Measurements from ENCODE around the gene NAGS. TPM values are rescaled to one million over a fixed set of nuclear protein-coding genes. Genes with fewer than 3 reads are reported as not detected.

Gene NAGS
- total and polyA plus RNA-seq, 5 donors from 2014 or later = 0.39 to 1.9 (median 1.3) TPM

- H3K4me3 Mint-ChIP-seq = peak overlapping the region; percentile 91 to 94 (median 92)
- peaks cover 0 to 33% (median 18%) of the 10 kb centered on the region in 4 donors for H3K4me1 Mint-ChIP-seq
- no peak overlapping the region for H3K4me3 ChIP-seq (ENCODE audit: low read depth, low read length)
- peaks cover 44% of the 10 kb centered on the region for H3K4me1 ChIP-seq (ENCODE audit: control insufficient read depth, insufficient read depth, low read length, poor library complexity, severe bottlenecking)
- peak in 2 of 3 donors; percentile 43 for DNase-seq
- peak; percentile 22 to 25 for ATAC-seq (ENCODE audit: low read depth in 2 of 2)
- H3K27ac Mint-ChIP-seq = peak overlapping the region; percentile 79 to 87 (median 86)
- peaks cover 35% of the 10 kb centered on the region for H3K27me3 Mint-ChIP-seq
- no peaks in the 10 kb centered on the region for H3K9me3 Mint-ChIP-seq
- H3K27ac ChIP-seq (ENCODE audit: insufficient read depth, low read length, poor library complexity, severe bottlenecking) = no peak overlapping the region
- H3K9me3 ChIP-seq (ENCODE audit: control insufficient read depth in 2 of 2, low read length in 2 of 2) = no peaks in the 10 kb centered on the region
- H3K27me3 ChIP-seq (ENCODE audit: control insufficient read depth, insufficient read depth, low read length) = no peaks in the 10 kb centered on the region
- H3K36me3 ChIP-seq (ENCODE audit: control insufficient read depth, insufficient read depth, low read length) = no peaks in the 10 kb centered on the region
- peaks cover 5% of the 10 kb centered on the region for H3K36me3 Mint-ChIP-seq
These were observed 1.3 kb downstream of the NAGS start for GRCh38 chr17:44005527-44006271.

- H3K4me3 Mint-ChIP-seq = peak overlapping the region; percentile 91 to 94 (median 92)
- ATAC-seq (ENCODE audit: low read depth in 2 of 2) = peak; percentile 5 to 10
These were observed 1.8 kb downstream of the NAGS start for GRCh38 chr17:44006272-44006597.

GRCh38 chr17:44006598-44007345 lies 2.4 kb downstream of the NAGS start:
- Histone ChIP-seq H3K27ac (ENCODE audit: insufficient read depth, low read length, poor library complexity, severe bottlenecking) (peak overlapping the region; percentile 23), H3K27me3 (ENCODE audit: control insufficient read depth, insufficient read depth, low read length) (no peaks in the 10 kb centered on the region), H3K4me1 (ENCODE audit: control insufficient read depth, insufficient read depth, low read length, poor library complexity, severe bottlenecking) (peaks cover 44% of the 10 kb centered on the region), H3K9me3 (ENCODE audit: control insufficient read depth in 2 of 2, low read length in 2 of 2) (no peaks in the 10 kb centered on the region), H3K4me3 (ENCODE audit: low read depth, low read length) (peak overlapping the region; percentile 81), H3K36me3 (ENCODE audit: control insufficient read depth, insufficient read depth, low read length) (no peaks in the 10 kb centered on the region)
- H3K36me3 Mint-ChIP-seq = peaks cover 10% of the 10 kb centered on the region
- H3K4me1 Mint-ChIP-seq = peaks cover 0 to 38% (median 18%) of the 10 kb centered on the region in 4 donors
- H3K27ac Mint-ChIP-seq = peak overlapping the region; percentile 79 to 86 (median 86)
- DNase-seq (peak; percentile 86 to 98 (median 98)), ATAC-seq (ENCODE audit: low read depth in 2 of 2) (peak; percentile 85 to 88)
- no peaks in the 10 kb centered on the region for H3K9me3 Mint-ChIP-seq
- peaks cover 35% of the 10 kb centered on the region for H3K27me3 Mint-ChIP-seq
- H3K4me3 Mint-ChIP-seq = peak overlapping the region; percentile 91 to 94 (median 92)

More at GRCh38 chr17:44006272-44006597, 1.8 kb downstream of the NAGS start:
- peak in 1 of 3 donors; percentile 35 for DNase-seq
- Mint-ChIP-seq H3K9me3 (no peaks in the 10 kb centered on the region), H3K27ac (peak overlapping the region; percentile 79 to 87 (median 86)), H3K36me3 (peaks cover 6% of the 10 kb centered on the region), H3K4me1 (peaks cover 0 to 33% (median 18%) of the 10 kb centered on the region in 4 donors), H3K27me3 (peaks cover 35% of the 10 kb centered on the region)
- Histone ChIP-seq H3K27me3 (ENCODE audit: control insufficient read depth, insufficient read depth, low read length) (no peaks in the 10 kb centered on the region), H3K36me3 (ENCODE audit: control insufficient read depth, insufficient read depth, low read length) (no peaks in the 10 kb centered on the region), H3K4me3 (ENCODE audit: low read depth, low read length) (peak overlapping the region; percentile 81), H3K4me1 (ENCODE audit: control insufficient read depth, insufficient read depth, low read length, poor library complexity, severe bottlenecking) (peaks cover 44% of the 10 kb centered on the region), H3K27ac (ENCODE audit: insufficient read depth, low read length, poor library complexity, severe bottlenecking) (peak overlapping the region; percentile 23), H3K9me3 (ENCODE audit: control insufficient read depth in 2 of 2, low read length in 2 of 2) (no peaks in the 10 kb centered on the region)

GRCh38 chr17:44007346-44008204 lies 3.2 kb downstream of the NAGS start:
- H3K4me3 ChIP-seq (ENCODE audit: low read depth, low read length) = peak overlapping the region; percentile 81
- peaks cover 35% of the 10 kb centered on the region for H3K27me3 Mint-ChIP-seq
- H3K27ac ChIP-seq (ENCODE audit: insufficient read depth, low read length, poor library complexity, severe bottlenecking) = no peak overlapping the region
- peaks cover 10% of the 10 kb centered on the region for H3K36me3 Mint-ChIP-seq
- H3K4me1 Mint-ChIP-seq = peaks cover 0 to 40% (median 18%) of the 10 kb centered on the region in 4 donors
- H3K9me3 Mint-ChIP-seq = no peaks in the 10 kb centered on the region
- peaks cover 2% of the 10 kb centered on the region for H3K36me3 ChIP-seq (ENCODE audit: control insufficient read depth, insufficient read depth, low read length)
- peak overlapping the region in 2 of 3 donors; percentile 26 to 79 for H3K27ac Mint-ChIP-seq
- H3K4me3 Mint-ChIP-seq = peak overlapping the region; percentile 91 to 94 (median 92)
- DNase-seq = peak in 1 of 3 donors; percentile 43
- no peaks in the 10 kb centered on the region for H3K27me3 ChIP-seq (ENCODE audit: control insufficient read depth, insufficient read depth, low read length)
- ATAC-seq (ENCODE audit: low read depth in 2 of 2) = no peak
- H3K9me3 ChIP-seq (ENCODE audit: control insufficient read depth in 2 of 2, low read length in 2 of 2) = no peaks in the 10 kb centered on the region
- H3K4me1 ChIP-seq (ENCODE audit: control insufficient read depth, insufficient read depth, low read length, poor library complexity, severe bottlenecking) = peaks cover 44% of the 10 kb centered on the region

- Mint-ChIP-seq H3K9me3 (no peaks in the 10 kb centered on the region), H3K4me1 (peaks cover 0 to 43% (median 18%) of the 10 kb centered on the region in 4 donors), H3K4me3 (peak overlapping the region; percentile 83 to 94 (median 92)), H3K27me3 (peaks cover 33% of the 10 kb centered on the region), H3K27ac (peak overlapping the region in 2 of 3 donors; percentile 18 to 79), H3K36me3 (peaks cover 10% of the 10 kb centered on the region)
- H3K36me3 ChIP-seq (ENCODE audit: control insufficient read depth, insufficient read depth, low read length) = peaks cover 2% of the 10 kb centered on the region
- peak in 1 of 3 donors; percentile 6 for DNase-seq
- peaks cover 44% of the 10 kb centered on the region for H3K4me1 ChIP-seq (ENCODE audit: control insufficient read depth, insufficient read depth, low read length, poor library complexity, severe bottlenecking)
- H3K27ac ChIP-seq (ENCODE audit: insufficient read depth, low read length, poor library complexity, severe bottlenecking) = no peak overlapping the region
- H3K27me3 ChIP-seq (ENCODE audit: control insufficient read depth, insufficient read depth, low read length) = no peaks in the 10 kb centered on the region
- H3K9me3 ChIP-seq (ENCODE audit: control insufficient read depth in 2 of 2, low read length in 2 of 2) = no peaks in the 10 kb centered on the region
- peak overlapping the region; percentile 81 for H3K4me3 ChIP-seq (ENCODE audit: low read depth, low read length)
- ATAC-seq (ENCODE audit: low read depth in 2 of 2) = no peak
These were observed 3.9 kb downstream of the NAGS start for GRCh38 chr17:44008205-44008909.

- Mint-ChIP-seq H3K9me3 (no peaks in the 10 kb centered on the region), H3K4me3 (peak overlapping the region in 3 of 4 donors; percentile 53 to 85 (median 83)), H3K4me1 (peaks cover 6 to 46% (median 23%) of the 10 kb centered on the region in 4 donors), H3K27me3 (peaks cover 13% of the 10 kb centered on the region), H3K27ac (peak overlapping the region in 1 of 3 donors; percentile 28), H3K36me3 (peaks cover 14% of the 10 kb centered on the region)
- DNase-seq (no peak), ATAC-seq (ENCODE audit: low read depth in 2 of 2) (no peak)
- H3K36me3 ChIP-seq (ENCODE audit: control insufficient read depth, insufficient read depth, low read length) = peaks cover 2% of the 10 kb centered on the region
- no peaks in the 10 kb centered on the region for H3K27me3 ChIP-seq (ENCODE audit: control insufficient read depth, insufficient read depth, low read length)
- no peak overlapping the region for H3K27ac ChIP-seq (ENCODE audit: insufficient read depth, low read length, poor library complexity, severe bottlenecking)
- H3K4me3 ChIP-seq (ENCODE audit: low read depth, low read length) = no peak overlapping the region
- H3K4me1 ChIP-seq (ENCODE audit: control insufficient read depth, insufficient read depth, low read length, poor library complexity, severe bottlenecking) = peaks cover 40% of the 10 kb centered on the region
- H3K9me3 ChIP-seq (ENCODE audit: control insufficient read depth in 2 of 2, low read length in 2 of 2) = no peaks in the 10 kb centered on the region
These were observed 6.7 kb downstream of the NAGS start for GRCh38 chr17:44010966-44011647.

All from CD4-positive, CD25-positive, alpha-beta regulatory T cell (primary cell).